Liver (tissue), 3 donors: Measurements from ENCODE around the gene SYTL1.

Experiments used
- EGR1 ChIP-seq, 2 donors: IDR thresholded peaks; 2 replicates each; pipeline ENCODE4 v1.6.1; 2016 to 2018; ENCODE audit warnings: antibody characterized with exemption in 2 of 2, low read depth in 2 of 2
- HNF4G ChIP-seq: IDR thresholded peaks from 2 replicates; pipeline ENCODE4 v1.6.1; 2016; ENCODE audit warnings: antibody characterized with exemption
- JUND ChIP-seq, 2 donors: IDR thresholded peaks; 2 replicates each; pipeline ENCODE4 v1.6.1; 2016; ENCODE audit warnings: antibody characterized with exemption in 2 of 2
- RAD21 ChIP-seq, 2 donors: IDR thresholded peaks; 2 replicates each; pipeline ENCODE4 v1.6.1; 2016; ENCODE audit warnings: antibody characterized with exemption in 2 of 2, mild to moderate bottlenecking in 2 of 2
- RXRA ChIP-seq, 2 donors: IDR thresholded peaks; 2 replicates each; pipeline ENCODE4 v1.6.1; 2017 to 2018; ENCODE audit warnings: antibody characterized with exemption in 2 of 2, mild to moderate bottlenecking in 1 of 2
- SP1 ChIP-seq: IDR thresholded peaks from 2 replicates; pipeline ENCODE4 v1.6.1; 2018; ENCODE audit warnings: antibody characterized with exemption, mild to moderate bottlenecking
- YY1 ChIP-seq: IDR thresholded peaks from 2 replicates; pipeline ENCODE4 v1.6.1; 2016; ENCODE audit warnings: antibody characterized with exemption, mild to moderate bottlenecking
- TF ChIP-seq, protein P1 (sequence below): fragments of 150-350 bp; IDR thresholded peaks from 2 replicates; pipeline ENCODE4 v1.5.1; 2017; ENCODE audit warnings: improper control_type of control experiment, low read depth, low read length; ENCODE audit not compliant: missing input control
- TF ChIP-seq, protein P2 (sequence below): IDR thresholded peaks from 2 replicates; pipeline ENCODE4 v1.6.1; 2016; ENCODE audit warnings: antibody characterized with exemption, mild to moderate bottlenecking
- donor health status: healthy.
- donor health status: healthy.

DNA sequence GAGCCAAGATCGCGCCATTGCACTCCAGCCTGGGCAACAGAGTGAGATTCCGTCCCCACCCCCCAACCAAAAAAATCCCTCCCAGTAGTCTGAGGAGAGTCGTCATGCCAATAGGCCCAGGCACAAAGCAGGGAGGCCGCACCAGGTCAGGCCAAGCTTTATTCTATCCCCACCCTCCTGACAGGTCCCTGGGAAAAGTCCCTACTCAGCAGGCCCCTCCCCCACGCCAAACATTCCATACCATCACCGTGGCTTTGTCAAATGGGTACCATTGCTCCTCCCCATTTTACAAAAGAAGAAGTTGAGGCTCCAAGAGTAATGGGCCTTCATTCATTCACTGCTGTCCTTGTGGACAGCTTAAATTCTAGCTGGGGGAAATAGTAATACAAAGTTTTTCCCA is 55.9 kb downstream of the SYTL1 start:
- TF ChIP-seq, protein P1, sequence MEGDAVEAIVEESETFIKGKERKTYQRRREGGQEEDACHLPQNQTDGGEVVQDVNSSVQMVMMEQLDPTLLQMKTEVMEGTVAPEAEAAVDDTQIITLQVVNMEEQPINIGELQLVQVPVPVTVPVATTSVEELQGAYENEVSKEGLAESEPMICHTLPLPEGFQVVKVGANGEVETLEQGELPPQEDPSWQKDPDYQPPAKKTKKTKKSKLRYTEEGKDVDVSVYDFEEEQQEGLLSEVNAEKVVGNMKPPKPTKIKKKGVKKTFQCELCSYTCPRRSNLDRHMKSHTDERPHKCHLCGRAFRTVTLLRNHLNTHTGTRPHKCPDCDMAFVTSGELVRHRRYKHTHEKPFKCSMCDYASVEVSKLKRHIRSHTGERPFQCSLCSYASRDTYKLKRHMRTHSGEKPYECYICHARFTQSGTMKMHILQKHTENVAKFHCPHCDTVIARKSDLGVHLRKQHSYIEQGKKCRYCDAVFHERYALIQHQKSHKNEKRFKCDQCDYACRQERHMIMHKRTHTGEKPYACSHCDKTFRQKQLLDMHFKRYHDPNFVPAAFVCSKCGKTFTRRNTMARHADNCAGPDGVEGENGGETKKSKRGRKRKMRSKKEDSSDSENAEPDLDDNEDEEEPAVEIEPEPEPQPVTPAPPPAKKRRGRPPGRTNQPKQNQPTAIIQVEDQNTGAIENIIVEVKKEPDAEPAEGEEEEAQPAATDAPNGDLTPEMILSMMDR, result no peak
- no peak for TF ChIP-seq HNF4G
- TF ChIP-seq RXRA (IDR thresholded peaks at IDR 0.05), result no peak
- TF ChIP-seq, protein P2, sequence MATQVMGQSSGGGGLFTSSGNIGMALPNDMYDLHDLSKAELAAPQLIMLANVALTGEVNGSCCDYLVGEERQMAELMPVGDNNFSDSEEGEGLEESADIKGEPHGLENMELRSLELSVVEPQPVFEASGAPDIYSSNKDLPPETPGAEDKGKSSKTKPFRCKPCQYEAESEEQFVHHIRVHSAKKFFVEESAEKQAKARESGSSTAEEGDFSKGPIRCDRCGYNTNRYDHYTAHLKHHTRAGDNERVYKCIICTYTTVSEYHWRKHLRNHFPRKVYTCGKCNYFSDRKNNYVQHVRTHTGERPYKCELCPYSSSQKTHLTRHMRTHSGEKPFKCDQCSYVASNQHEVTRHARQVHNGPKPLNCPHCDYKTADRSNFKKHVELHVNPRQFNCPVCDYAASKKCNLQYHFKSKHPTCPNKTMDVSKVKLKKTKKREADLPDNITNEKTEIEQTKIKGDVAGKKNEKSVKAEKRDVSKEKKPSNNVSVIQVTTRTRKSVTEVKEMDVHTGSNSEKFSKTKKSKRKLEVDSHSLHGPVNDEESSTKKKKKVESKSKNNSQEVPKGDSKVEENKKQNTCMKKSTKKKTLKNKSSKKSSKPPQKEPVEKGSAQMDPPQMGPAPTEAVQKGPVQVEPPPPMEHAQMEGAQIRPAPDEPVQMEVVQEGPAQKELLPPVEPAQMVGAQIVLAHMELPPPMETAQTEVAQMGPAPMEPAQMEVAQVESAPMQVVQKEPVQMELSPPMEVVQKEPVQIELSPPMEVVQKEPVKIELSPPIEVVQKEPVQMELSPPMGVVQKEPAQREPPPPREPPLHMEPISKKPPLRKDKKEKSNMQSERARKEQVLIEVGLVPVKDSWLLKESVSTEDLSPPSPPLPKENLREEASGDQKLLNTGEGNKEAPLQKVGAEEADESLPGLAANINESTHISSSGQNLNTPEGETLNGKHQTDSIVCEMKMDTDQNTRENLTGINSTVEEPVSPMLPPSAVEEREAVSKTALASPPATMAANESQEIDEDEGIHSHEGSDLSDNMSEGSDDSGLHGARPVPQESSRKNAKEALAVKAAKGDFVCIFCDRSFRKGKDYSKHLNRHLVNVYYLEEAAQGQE, result no peak
- TF ChIP-seq YY1, result no peak
- no peak for TF ChIP-seq SP1
- TF ChIP-seq RAD21 (IDR thresholded peaks at IDR 0.05), result no peak
- TF ChIP-seq JUND (IDR thresholded peaks at IDR 0.05), result no peak
- TF ChIP-seq EGR1 (IDR thresholded peaks at IDR 0.05; ENCODE audit: low read depth in 2 of 2), result no peak
